Measurements from ENCODE around the gene DPP10. TPM values are rescaled to one million over a fixed set of nuclear protein-coding genes. Genes with fewer than 3 reads are reported as not detected.

The DPP10 gene
- total and polyA plus RNA-seq, 4 donors: 0.08 to 5.0 (median 0.27) TPM

- peaks cover 0 to 6% (median 1%) of the 10 kb centered on the region in 4 donors for H3K9me3 ChIP-seq (ENCODE audit: control insufficient read depth in 4 of 4, insufficient read depth in 3 of 4, low read length in 3 of 4)
- no peak for TF ChIP-seq CTCF (IDR thresholded peaks at IDR 0.05; ENCODE audit: control extremely low read depth, extremely low read depth)
- no peaks in the 10 kb centered on the region for H3K27me3 ChIP-seq (ENCODE audit: control insufficient read depth in 3 of 3, insufficient read depth in 3 of 3, low read length in 2 of 3)
- H3K27ac ChIP-seq (ENCODE audit: low read depth in 1 of 2, low read length in 1 of 2): no peak overlapping the region
- no peak for DNase-seq
- 51 to 78% methylated on average over 1 of the region's 1 CpG for WGBS, 2 donors
- H3K4me3 ChIP-seq: no peak overlapping the region
- no peak overlapping the region for H3K9ac ChIP-seq (ENCODE audit: insufficient read depth in 1 of 2, low read length in 2 of 2)
- no peaks in the 10 kb centered on the region for H3K4me1 ChIP-seq (ENCODE audit: control insufficient read depth in 5 of 5, insufficient read depth in 5 of 5, low read length in 5 of 5)
- H3K36me3 ChIP-seq (ENCODE audit: control insufficient read depth in 4 of 4, insufficient read depth in 4 of 4, low read length in 4 of 4): no peaks in the 10 kb centered on the region
- ATAC-seq (ENCODE audit: insufficient read depth, low FRiP score): no peak
These were observed 1001.2 kb downstream of the DPP10 start for GRCh38 chr2:115443539-115444185.

GRCh38 chr2:115460008-115460407 is 1017.6 kb downstream of the DPP10 start:
- H3K27me3 ChIP-seq (ENCODE audit: control insufficient read depth in 3 of 3, insufficient read depth in 3 of 3, low read length in 2 of 3): no peaks in the 10 kb centered on the region

GRCh38 chr2:115480741-115481140 is 1038.3 kb downstream of the DPP10 start:
- DNase-seq: no peak
- no peak for TF ChIP-seq CTCF (IDR thresholded peaks at IDR 0.05; ENCODE audit: control extremely low read depth, extremely low read depth)
- 77 to 90% methylated on average over 1 of the region's 1 CpG for WGBS, 2 donors
- Histone ChIP-seq H3K36me3 (ENCODE audit: control insufficient read depth in 4 of 4, insufficient read depth in 4 of 4, low read length in 4 of 4) (no peaks in the 10 kb centered on the region), H3K9ac (ENCODE audit: insufficient read depth in 1 of 2, low read length in 2 of 2) (no peak overlapping the region), H3K4me1 (ENCODE audit: control insufficient read depth in 5 of 5, insufficient read depth in 5 of 5, low read length in 5 of 5) (no peaks in the 10 kb centered on the region), H3K27ac (ENCODE audit: low read depth in 1 of 2, low read length in 1 of 2) (no peak overlapping the region), H3K27me3 (ENCODE audit: control insufficient read depth in 3 of 3, insufficient read depth in 3 of 3, low read length in 2 of 3) (no peaks in the 10 kb centered on the region), H3K9me3 (ENCODE audit: control insufficient read depth in 4 of 4, insufficient read depth in 3 of 4, low read length in 3 of 4) (no peaks in the 10 kb centered on the region), H3K4me3 (no peak overlapping the region)
- no peak for ATAC-seq (ENCODE audit: insufficient read depth, low FRiP score)

More at GRCh38 chr2:115460008-115460407, 1017.6 kb downstream of the DPP10 start:
- Histone ChIP-seq H3K4me3 (no peak overlapping the region), H3K9me3 (ENCODE audit: control insufficient read depth in 4 of 4, insufficient read depth in 3 of 4, low read length in 3 of 4) (no peaks in the 10 kb centered on the region), H3K4me1 (ENCODE audit: control insufficient read depth in 5 of 5, insufficient read depth in 5 of 5, low read length in 5 of 5) (no peaks in the 10 kb centered on the region), H3K9ac (ENCODE audit: insufficient read depth in 1 of 2, low read length in 2 of 2) (no peak overlapping the region), H3K27ac (ENCODE audit: low read depth in 1 of 2, low read length in 1 of 2) (no peak overlapping the region), H3K36me3 (ENCODE audit: control insufficient read depth in 4 of 4, insufficient read depth in 4 of 4, low read length in 4 of 4) (no peaks in the 10 kb centered on the region)
- DNase-seq (no peak), ATAC-seq (ENCODE audit: insufficient read depth, low FRiP score) (no peak)
- 54 to 81% methylated on average over 2 of the region's 2 CpGs for WGBS, 2 donors
- TF ChIP-seq CTCF (IDR thresholded peaks at IDR 0.05; ENCODE audit: control extremely low read depth, extremely low read depth): no peak

- 74 to 84% methylated on average over 2 of the region's 2 CpGs for WGBS, 2 donors
- no peak for DNase-seq
- no peaks in the 10 kb centered on the region for H3K27me3 ChIP-seq (ENCODE audit: control insufficient read depth in 3 of 3, insufficient read depth in 3 of 3, low read length in 2 of 3)
- no peaks in the 10 kb centered on the region for H3K4me1 ChIP-seq (ENCODE audit: control insufficient read depth in 5 of 5, insufficient read depth in 5 of 5, low read length in 5 of 5)
- H3K9me3 ChIP-seq (ENCODE audit: control insufficient read depth in 4 of 4, insufficient read depth in 3 of 4, low read length in 3 of 4): no peaks in the 10 kb centered on the region
- H3K9ac ChIP-seq (ENCODE audit: insufficient read depth in 1 of 2, low read length in 2 of 2): no peak overlapping the region
- H3K27ac ChIP-seq (ENCODE audit: low read depth in 1 of 2, low read length in 1 of 2): no peak overlapping the region
- no peaks in the 10 kb centered on the region for H3K36me3 ChIP-seq (ENCODE audit: control insufficient read depth in 4 of 4, insufficient read depth in 4 of 4, low read length in 4 of 4)
- no peak overlapping the region for H3K4me3 ChIP-seq
- ATAC-seq (ENCODE audit: insufficient read depth, low FRiP score): no peak
- no peak for TF ChIP-seq CTCF (IDR thresholded peaks at IDR 0.05; ENCODE audit: control extremely low read depth, extremely low read depth)
These were observed 1039.4 kb downstream of the DPP10 start for GRCh38 chr2:115481842-115482241.

Data from lung (tissue), 12 donors.